ENCODE results near the gene IQSEC1.

IQSEC1 gene

DNA sequence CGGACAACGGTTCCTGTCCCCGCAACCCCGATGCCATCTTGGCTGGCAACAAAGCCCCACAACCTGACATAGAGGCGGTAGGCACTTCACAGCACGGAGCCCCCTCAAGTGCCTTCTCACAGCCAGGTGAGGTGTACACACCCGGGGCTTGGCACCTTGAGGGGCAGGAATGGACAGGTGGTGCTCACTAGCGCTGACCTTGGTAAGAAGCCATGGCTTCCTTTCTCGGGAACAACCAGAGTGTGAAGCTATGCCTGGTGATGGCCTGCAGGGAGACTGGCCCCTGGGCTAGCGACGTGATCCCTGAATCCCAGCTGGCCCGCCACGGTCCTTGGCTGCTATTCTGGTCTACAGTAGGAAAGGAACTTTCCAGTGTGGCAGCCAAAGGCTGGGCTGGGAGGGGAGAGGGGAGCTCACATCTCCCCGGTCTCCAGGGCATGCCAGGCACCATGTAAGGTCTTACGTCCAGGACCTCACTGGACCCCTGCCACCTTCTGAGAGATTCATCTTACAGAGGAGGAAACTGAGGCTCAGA, 161.3 kb downstream of the IQSEC1 start:
- TF ChIP-seq, protein P1, sequence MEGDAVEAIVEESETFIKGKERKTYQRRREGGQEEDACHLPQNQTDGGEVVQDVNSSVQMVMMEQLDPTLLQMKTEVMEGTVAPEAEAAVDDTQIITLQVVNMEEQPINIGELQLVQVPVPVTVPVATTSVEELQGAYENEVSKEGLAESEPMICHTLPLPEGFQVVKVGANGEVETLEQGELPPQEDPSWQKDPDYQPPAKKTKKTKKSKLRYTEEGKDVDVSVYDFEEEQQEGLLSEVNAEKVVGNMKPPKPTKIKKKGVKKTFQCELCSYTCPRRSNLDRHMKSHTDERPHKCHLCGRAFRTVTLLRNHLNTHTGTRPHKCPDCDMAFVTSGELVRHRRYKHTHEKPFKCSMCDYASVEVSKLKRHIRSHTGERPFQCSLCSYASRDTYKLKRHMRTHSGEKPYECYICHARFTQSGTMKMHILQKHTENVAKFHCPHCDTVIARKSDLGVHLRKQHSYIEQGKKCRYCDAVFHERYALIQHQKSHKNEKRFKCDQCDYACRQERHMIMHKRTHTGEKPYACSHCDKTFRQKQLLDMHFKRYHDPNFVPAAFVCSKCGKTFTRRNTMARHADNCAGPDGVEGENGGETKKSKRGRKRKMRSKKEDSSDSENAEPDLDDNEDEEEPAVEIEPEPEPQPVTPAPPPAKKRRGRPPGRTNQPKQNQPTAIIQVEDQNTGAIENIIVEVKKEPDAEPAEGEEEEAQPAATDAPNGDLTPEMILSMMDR (IDR thresholded peaks at IDR 0.05; ENCODE audit: low read depth, low read length): no peak
- no peak overlapping the region for H3K4me3 ChIP-seq (ENCODE audit: low read depth, low read length)
- in situ Hi-C loops (cut with HindIII; ENCODE audit: low sequenced_read_pairs): no loop called here
- no peak for DNase-seq (ENCODE audit: low read depth, low spot score)

DNA sequence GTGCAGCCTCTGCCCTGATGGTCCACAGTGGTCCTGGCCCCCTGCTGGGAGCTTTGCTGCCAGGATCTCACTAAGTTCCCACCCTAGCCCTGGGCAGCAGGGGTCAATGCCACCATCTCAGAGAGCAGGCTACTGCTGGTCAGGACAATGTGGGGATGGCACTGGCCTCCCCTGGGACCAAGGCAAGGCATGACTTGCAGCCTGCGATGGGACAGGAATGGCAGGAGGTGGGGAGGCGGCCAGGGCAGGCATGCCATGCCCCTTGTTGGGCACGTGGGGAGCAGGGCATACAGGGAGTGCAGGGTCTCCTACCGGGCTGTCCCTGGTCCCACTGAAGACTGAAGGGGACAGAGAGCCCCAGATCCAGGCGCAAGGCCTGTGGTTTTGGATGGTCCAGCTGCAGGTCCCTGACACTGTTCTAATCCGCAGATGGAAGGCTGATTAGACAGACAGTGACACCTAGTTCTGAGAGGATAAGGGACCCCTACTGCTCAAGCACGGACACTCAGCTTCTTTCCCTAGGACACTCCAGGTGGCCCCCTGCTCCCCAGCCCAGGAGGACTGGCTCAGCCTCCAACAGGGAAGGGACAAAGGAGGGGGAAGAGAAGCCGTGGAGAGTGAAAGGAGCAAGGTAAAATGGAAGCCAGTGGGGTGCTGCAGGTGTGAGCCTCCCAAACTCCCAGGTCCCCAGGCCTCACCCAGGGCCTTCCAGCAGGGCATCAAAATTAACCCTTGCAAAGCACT, 162.7 kb downstream of the IQSEC1 start:
- DNase-seq (ENCODE audit: low read depth, low spot score): no peak
- TF ChIP-seq, protein P1 (IDR thresholded peaks at IDR 0.05; ENCODE audit: low read depth, low read length): no peak
- in situ Hi-C loops (cut with HindIII; ENCODE audit: low sequenced_read_pairs): no loop called here
- H3K4me3 ChIP-seq (ENCODE audit: low read depth, low read length): no peak overlapping the region

DNA sequence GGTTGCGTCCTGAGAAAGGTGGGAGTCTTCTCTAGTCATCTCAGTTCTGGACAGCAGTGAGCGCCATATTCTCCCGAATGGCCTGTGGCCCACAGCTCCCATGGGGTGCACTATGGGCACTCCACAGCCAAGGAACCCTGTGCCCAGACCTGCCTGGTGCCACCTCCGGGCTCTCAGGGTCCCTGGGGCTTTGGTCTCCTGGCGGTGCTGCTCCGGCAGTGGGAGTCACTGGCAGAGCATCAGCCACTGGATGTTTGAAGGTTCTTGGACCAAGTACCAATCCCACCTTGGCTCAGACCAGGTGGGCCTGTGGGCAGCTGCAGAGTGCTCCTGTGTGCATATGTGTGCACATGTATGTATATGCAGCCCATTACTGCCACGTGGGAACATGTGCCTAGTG, 163.5 kb downstream of the IQSEC1 start:
- no peak for DNase-seq (ENCODE audit: low read depth, low spot score)
- TF ChIP-seq, protein P1 (IDR thresholded peaks at IDR 0.05; ENCODE audit: low read depth, low read length): no peak
- H3K4me3 ChIP-seq (ENCODE audit: low read depth, low read length): no peak overlapping the region
- in situ Hi-C loops (cut with HindIII; ENCODE audit: low sequenced_read_pairs): no loop called here

DNA sequence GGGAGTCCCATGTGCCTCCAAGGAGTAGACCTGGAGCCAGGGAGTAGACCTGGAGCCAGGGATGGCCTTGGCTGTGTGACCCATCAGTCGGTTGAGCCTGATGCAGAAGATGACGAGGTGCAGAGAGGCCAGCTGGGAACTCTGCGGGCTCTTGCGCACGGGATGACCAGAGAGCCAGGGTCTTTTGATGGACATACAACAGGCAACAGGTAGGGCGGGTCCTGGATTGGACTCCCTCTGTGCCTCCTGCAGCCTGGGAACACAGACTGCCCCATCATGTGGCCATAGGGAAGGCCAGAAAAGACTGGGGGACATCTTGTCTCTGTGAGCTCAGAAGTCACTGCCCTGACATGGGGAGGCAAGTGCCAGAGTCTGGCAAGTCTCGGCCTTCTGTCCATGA, 164.4 kb downstream of the IQSEC1 start:
- H3K4me3 ChIP-seq (ENCODE audit: low read depth, low read length): no peak overlapping the region
- TF ChIP-seq, protein P1 (IDR thresholded peaks at IDR 0.05; ENCODE audit: low read depth, low read length): no peak
- in situ Hi-C loops (cut with HindIII; ENCODE audit: low sequenced_read_pairs): no loop called here
- DNase-seq (ENCODE audit: low read depth, low spot score): no peak

DNA sequence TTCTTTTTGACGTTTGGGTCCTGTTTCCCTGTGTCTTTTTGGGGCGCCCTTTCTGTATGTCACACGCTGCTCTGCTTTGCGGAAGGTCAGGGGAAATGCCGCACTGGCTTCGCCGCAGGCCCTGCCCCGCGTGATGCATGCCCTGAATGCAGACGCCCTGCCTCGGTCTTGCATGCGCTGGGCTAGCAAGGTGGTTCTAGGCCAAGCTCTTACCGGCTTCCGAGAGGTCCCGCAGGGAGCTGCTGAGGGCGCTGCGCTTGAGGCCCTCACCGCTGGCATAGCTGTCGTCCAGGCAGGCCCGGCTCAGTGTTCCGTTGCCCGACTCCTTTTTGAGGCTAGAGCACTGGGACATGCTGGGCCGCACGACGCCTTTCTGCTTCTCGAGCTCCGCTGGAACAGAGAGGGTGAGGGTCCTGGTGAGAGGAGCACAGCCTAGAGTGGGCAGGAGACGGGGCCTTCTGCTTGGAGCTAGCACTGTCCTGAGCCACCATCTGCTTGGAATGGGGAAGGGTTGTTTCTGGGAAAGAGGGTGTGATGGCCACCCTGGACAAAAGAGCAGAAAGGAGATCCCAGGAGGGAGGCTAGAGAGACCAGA, 165.0 kb downstream of the IQSEC1 start:
- in situ Hi-C loops (cut with HindIII; ENCODE audit: low sequenced_read_pairs): no loop called here
- H3K4me3 ChIP-seq (ENCODE audit: low read depth, low read length): no peak overlapping the region
- no peak for DNase-seq (ENCODE audit: low read depth, low spot score)
- TF ChIP-seq, protein P1 (IDR thresholded peaks at IDR 0.05; ENCODE audit: low read depth, low read length): no peak

DNA sequence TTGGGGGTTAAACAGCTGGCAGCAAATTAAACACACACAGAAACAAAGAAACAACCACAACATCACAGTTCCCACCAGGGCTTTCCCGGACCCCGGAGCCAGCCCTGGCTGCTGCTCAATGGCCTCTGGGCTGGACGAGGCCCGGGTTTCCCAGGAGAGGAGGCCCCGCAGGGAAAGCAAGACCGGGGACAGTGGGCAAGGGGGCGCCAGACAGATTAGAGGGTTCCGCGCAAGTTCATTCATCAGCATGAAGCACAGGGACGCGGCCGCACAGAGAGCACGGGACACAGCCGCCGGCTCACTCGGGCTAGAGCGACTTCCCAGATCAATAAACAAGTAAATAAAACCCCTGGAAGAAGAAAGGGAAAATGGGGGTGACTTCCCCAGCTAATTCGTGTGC, 165.5 kb downstream of the IQSEC1 start:
- TF ChIP-seq, protein P1 (IDR thresholded peaks at IDR 0.05; ENCODE audit: low read depth, low read length): no peak
- no peak for DNase-seq (ENCODE audit: low read depth, low spot score)
- no peak overlapping the region for H3K4me3 ChIP-seq (ENCODE audit: low read depth, low read length)
- in situ Hi-C loops (cut with HindIII; ENCODE audit: low sequenced_read_pairs): no loop called here

All from astrocyte of the spinal cord (primary cell).